ENCODE data around the gene EML3. TPM values are rescaled to one million over a fixed set of nuclear protein-coding genes. Genes with fewer than 3 reads are reported as not detected.

Gene EML3
- polyA plus RNA-seq, 1 donor from 2014 or later, result 0.38 TPM

GRCh38 chr11:62601122-62601371 lies 11.5 kb downstream of the EML3 start:
- Histone ChIP-seq H3K4me2 (ENCODE audit: low read length) (no peak overlapping the region), H3K9me3 (ENCODE audit: low read length) (no peaks in the 10 kb centered on the region), H3K36me3 (ENCODE audit: insufficient read depth, low read length) (no peaks in the 10 kb centered on the region), H3K79me2 (replicated peaks; ENCODE audit: insufficient read depth, low read length) (peaks cover 35% of the 10 kb centered on the region), H3K27me3 (ENCODE audit: insufficient read depth, low read depth, low read length) (no peaks in the 10 kb centered on the region), H3K27ac (ENCODE audit: low read length) (peak overlapping the region; percentile 87), H4K20me1 (ENCODE audit: insufficient read depth) (no peaks in the 10 kb centered on the region), H2AFZ (ENCODE audit: low read depth, low read length) (peak overlapping the region; percentile 77), H3F3A (ENCODE audit: insufficient read depth, low read length, poor library complexity, severe bottlenecking) (no peaks in the 10 kb centered on the region), H3K9ac (ENCODE audit: low read length) (peak overlapping the region; percentile 98), H3K9me2 (ENCODE audit: insufficient read depth, low read length) (no peaks in the 10 kb centered on the region), H3K4me3 (ENCODE audit: low read length) (peak overlapping the region; percentile 100)
- TF ChIP-seq MXI1 (conservative IDR thresholded peaks at IDR 0.05; ENCODE audit: poor library complexity, severe bottlenecking), result no peak
- no peak for TF ChIP-seq RAD21 (conservative IDR thresholded peaks at IDR 0.05)
- TF ChIP-seq TAF1 (IDR thresholded peaks at IDR 0.05; ENCODE audit: low read depth), result no peak
- TF ChIP-seq, protein P1, sequence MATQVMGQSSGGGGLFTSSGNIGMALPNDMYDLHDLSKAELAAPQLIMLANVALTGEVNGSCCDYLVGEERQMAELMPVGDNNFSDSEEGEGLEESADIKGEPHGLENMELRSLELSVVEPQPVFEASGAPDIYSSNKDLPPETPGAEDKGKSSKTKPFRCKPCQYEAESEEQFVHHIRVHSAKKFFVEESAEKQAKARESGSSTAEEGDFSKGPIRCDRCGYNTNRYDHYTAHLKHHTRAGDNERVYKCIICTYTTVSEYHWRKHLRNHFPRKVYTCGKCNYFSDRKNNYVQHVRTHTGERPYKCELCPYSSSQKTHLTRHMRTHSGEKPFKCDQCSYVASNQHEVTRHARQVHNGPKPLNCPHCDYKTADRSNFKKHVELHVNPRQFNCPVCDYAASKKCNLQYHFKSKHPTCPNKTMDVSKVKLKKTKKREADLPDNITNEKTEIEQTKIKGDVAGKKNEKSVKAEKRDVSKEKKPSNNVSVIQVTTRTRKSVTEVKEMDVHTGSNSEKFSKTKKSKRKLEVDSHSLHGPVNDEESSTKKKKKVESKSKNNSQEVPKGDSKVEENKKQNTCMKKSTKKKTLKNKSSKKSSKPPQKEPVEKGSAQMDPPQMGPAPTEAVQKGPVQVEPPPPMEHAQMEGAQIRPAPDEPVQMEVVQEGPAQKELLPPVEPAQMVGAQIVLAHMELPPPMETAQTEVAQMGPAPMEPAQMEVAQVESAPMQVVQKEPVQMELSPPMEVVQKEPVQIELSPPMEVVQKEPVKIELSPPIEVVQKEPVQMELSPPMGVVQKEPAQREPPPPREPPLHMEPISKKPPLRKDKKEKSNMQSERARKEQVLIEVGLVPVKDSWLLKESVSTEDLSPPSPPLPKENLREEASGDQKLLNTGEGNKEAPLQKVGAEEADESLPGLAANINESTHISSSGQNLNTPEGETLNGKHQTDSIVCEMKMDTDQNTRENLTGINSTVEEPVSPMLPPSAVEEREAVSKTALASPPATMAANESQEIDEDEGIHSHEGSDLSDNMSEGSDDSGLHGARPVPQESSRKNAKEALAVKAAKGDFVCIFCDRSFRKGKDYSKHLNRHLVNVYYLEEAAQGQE (IDR thresholded peaks at IDR 0.05; ENCODE audit: borderline replicate concordance), result no peak
- TF ChIP-seq, protein P2, sequence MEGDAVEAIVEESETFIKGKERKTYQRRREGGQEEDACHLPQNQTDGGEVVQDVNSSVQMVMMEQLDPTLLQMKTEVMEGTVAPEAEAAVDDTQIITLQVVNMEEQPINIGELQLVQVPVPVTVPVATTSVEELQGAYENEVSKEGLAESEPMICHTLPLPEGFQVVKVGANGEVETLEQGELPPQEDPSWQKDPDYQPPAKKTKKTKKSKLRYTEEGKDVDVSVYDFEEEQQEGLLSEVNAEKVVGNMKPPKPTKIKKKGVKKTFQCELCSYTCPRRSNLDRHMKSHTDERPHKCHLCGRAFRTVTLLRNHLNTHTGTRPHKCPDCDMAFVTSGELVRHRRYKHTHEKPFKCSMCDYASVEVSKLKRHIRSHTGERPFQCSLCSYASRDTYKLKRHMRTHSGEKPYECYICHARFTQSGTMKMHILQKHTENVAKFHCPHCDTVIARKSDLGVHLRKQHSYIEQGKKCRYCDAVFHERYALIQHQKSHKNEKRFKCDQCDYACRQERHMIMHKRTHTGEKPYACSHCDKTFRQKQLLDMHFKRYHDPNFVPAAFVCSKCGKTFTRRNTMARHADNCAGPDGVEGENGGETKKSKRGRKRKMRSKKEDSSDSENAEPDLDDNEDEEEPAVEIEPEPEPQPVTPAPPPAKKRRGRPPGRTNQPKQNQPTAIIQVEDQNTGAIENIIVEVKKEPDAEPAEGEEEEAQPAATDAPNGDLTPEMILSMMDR (IDR thresholded peaks at IDR 0.05; ENCODE audit: poor library complexity, severe bottlenecking), result no peak
- no peak for TF ChIP-seq POLR2AphosphoS5 (IDR thresholded peaks at IDR 0.05)

- H3K9ac ChIP-seq (ENCODE audit: low read length), result peak overlapping the region; percentile 98
- peak overlapping the region; percentile 77 for H2AFZ ChIP-seq (ENCODE audit: low read depth, low read length)
- H3K27ac ChIP-seq (ENCODE audit: low read length), result peak overlapping the region; percentile 87
- no peaks in the 10 kb centered on the region for H4K20me1 ChIP-seq (ENCODE audit: insufficient read depth)
- H3K4me2 ChIP-seq (ENCODE audit: low read length), result peak overlapping the region; percentile 87
- H3K9me2 ChIP-seq (ENCODE audit: insufficient read depth, low read length), result no peaks in the 10 kb centered on the region
- H3K36me3 ChIP-seq (ENCODE audit: insufficient read depth, low read length), result no peaks in the 10 kb centered on the region
- H3F3A ChIP-seq (ENCODE audit: insufficient read depth, low read length, poor library complexity, severe bottlenecking), result no peaks in the 10 kb centered on the region
- no peak for TF ChIP-seq SMC3 (conservative IDR thresholded peaks at IDR 0.05; ENCODE audit: poor library complexity)
- TF ChIP-seq EP300 (conservative IDR thresholded peaks at IDR 0.05; ENCODE audit: poor library complexity, severe bottlenecking), result no peak
- TF ChIP-seq, protein P2 (IDR thresholded peaks at IDR 0.05; ENCODE audit: poor library complexity, severe bottlenecking), result no peak
- no peak for TF ChIP-seq TAF1 (IDR thresholded peaks at IDR 0.05; ENCODE audit: low read depth)
- no peak for TF ChIP-seq POLR2AphosphoS5 (IDR thresholded peaks at IDR 0.05)
- no peak for TF ChIP-seq EZH2 (IDR thresholded peaks at IDR 0.05; ENCODE audit: borderline replicate concordance, insufficient read depth, low read length, poor library complexity, severe bottlenecking)
- H3K4me3 ChIP-seq (ENCODE audit: low read length), result peak overlapping the region; percentile 100
- no peaks in the 10 kb centered on the region for H3K27me3 ChIP-seq (ENCODE audit: insufficient read depth, low read depth, low read length)
- peaks cover 35% of the 10 kb centered on the region for H3K79me2 ChIP-seq (replicated peaks; ENCODE audit: insufficient read depth, low read length)
- no peaks in the 10 kb centered on the region for H3K9me3 ChIP-seq (ENCODE audit: low read length)
Measured at GRCh38 chr11:62600367-62601121, 12.0 kb downstream of the EML3 start.
